Endothelial cell (in vitro differentiated cells): Measurements from ENCODE around the gene ZNF688. TPM values are rescaled to one million over a fixed set of nuclear protein-coding genes. Genes with fewer than 3 reads are reported as not detected.

Experiments
- DNase-seq: peaks from one replicate; pipeline ENCODE4 v3.0.0; 2021; ENCODE audit warnings: low spot score
- H3K27ac Mint-ChIP-seq: one replicate; pipeline ENCODE4 v1.8.0; 2021; ENCODE audit warnings: mixed read lengths, inconsistent platforms; ENCODE audit not compliant: unreplicated experiment
- H3K27me3 Mint-ChIP-seq: one replicate; pipeline ENCODE4 v1.8.0; 2021; ENCODE audit warnings: mild to moderate bottlenecking, moderate library complexity, mixed read lengths, inconsistent platforms; ENCODE audit not compliant: unreplicated experiment
- H3K36me3 Mint-ChIP-seq: one replicate; pipeline ENCODE4 v1.8.0; 2021; ENCODE audit warnings: mild to moderate bottlenecking, low read depth, mixed read lengths, inconsistent platforms; ENCODE audit not compliant: unreplicated experiment
- H3K4me1 Mint-ChIP-seq: one replicate; pipeline ENCODE4 v1.8.0; 2021; ENCODE audit warnings: mild to moderate bottlenecking, mixed read lengths, inconsistent platforms; ENCODE audit not compliant: unreplicated experiment
- H3K4me3 Mint-ChIP-seq: one replicate; pipeline ENCODE4 v1.8.0; 2021; ENCODE audit warnings: mild to moderate bottlenecking, mixed read lengths, inconsistent platforms; ENCODE audit not compliant: unreplicated experiment
- H3K9me3 Mint-ChIP-seq: one replicate; pipeline ENCODE4 v1.8.0; 2021; ENCODE audit warnings: mixed read lengths, inconsistent platforms; ENCODE audit not compliant: unreplicated experiment
- CTCF ChIP-seq: fragments of 200-600 bp; sonication (generic); IDR thresholded peaks from one replicate; pipeline ENCODE4 v1.5.0; 2021; ENCODE audit warnings: antibody characterized with exemption; ENCODE audit not compliant: unreplicated experiment
- total RNA-seq: library from RNA; stranded (reverse); fragmentation: NEBNext Ultra II Directional; extraction: Animal tissue kit (Norgen Biotek cat#: 25700); gene quantifications from one replicate; pipeline ENCODE4 v1.2.1, GENCODE V29; 2021; ENCODE audit not compliant: unreplicated experiment

Gene ZNF688
- total RNA-seq, 1 donor from 2014 or later, result 9.6 TPM

GRCh38 chr16:30615358-30616091 is 44.0 kb upstream of the ZNF688 start:
- H3K9me3 Mint-ChIP-seq, result no peaks in the 10 kb centered on the region
- H3K36me3 Mint-ChIP-seq, result no peaks in the 10 kb centered on the region
- peaks cover 4% of the 10 kb centered on the region for H3K27me3 Mint-ChIP-seq
- peak; percentile 76 for TF ChIP-seq CTCF
- H3K4me3 Mint-ChIP-seq, result no peak overlapping the region
- peaks cover 6% of the 10 kb centered on the region for H3K4me1 Mint-ChIP-seq
- DNase-seq, result peak; percentile 76
- no peak overlapping the region for H3K27ac Mint-ChIP-seq

GRCh38 chr16:30609926-30610839 is 38.7 kb upstream of the ZNF688 start, which contains the start of gene ZNF689:
Gene ZNF689, minus strand, starts transcription at chr16:30610389. Its CDS starts 348 bp downstream, at chr16:30610041.
- no peak for TF ChIP-seq CTCF
- peak; percentile 93 for DNase-seq
- H3K27me3 Mint-ChIP-seq, result peaks cover 5% of the 10 kb centered on the region
- no peaks in the 10 kb centered on the region for H3K9me3 Mint-ChIP-seq
- peak within 1 kb of the TSS; percentile 93 for H3K4me3 Mint-ChIP-seq
- peaks cover 8% of the 10 kb centered on the region for H3K36me3 Mint-ChIP-seq
- H3K27ac Mint-ChIP-seq, result peak within 1 kb of the TSS; percentile 84
- H3K4me1 Mint-ChIP-seq, result peaks cover 10% of the 10 kb centered on the region

- H3K4me1 Mint-ChIP-seq, result peaks cover 10% of the 10 kb centered on the region
Measured at GRCh38 chr16:30609002-30609925, 37.8 kb upstream of the ZNF688 start.

GRCh38 chr16:30606004-30606403 is 34.5 kb upstream of the ZNF688 start:
- Mint-ChIP-seq H3K4me3 (no peak overlapping the region), H3K9me3 (no peaks in the 10 kb centered on the region), H3K27me3 (peaks cover 9% of the 10 kb centered on the region), H3K27ac (no peak overlapping the region), H3K4me1 (peaks cover 10% of the 10 kb centered on the region), H3K36me3 (peaks cover 23% of the 10 kb centered on the region)
- no peak for TF ChIP-seq CTCF
- no peak for DNase-seq

More at GRCh38 chr16:30609002-30609925, 37.8 kb upstream of the ZNF688 start:
- H3K36me3 Mint-ChIP-seq, result peaks cover 15% of the 10 kb centered on the region
- peak overlapping the region; percentile 88 for H3K4me3 Mint-ChIP-seq
- H3K27ac Mint-ChIP-seq, result peak overlapping the region; percentile 80
- no peaks in the 10 kb centered on the region for H3K9me3 Mint-ChIP-seq
- H3K27me3 Mint-ChIP-seq, result peaks cover 10% of the 10 kb centered on the region
- no peak for TF ChIP-seq CTCF
- DNase-seq, result no peak
